Measurements from ENCODE around the gene CC2D2A.
A peak's percentile ranks its signal among the peaks of the same experiment; 100 is the strongest.
"Not testable (repeated sequence)": the region's sequence is repeated elsewhere in the genome, so short reads cannot be mapped to it uniquely, and the experiment has no call there.

CC2D2A gene

GRCh38 chr4:15470128-15470475 is 420 bp downstream of the CC2D2A start:
- no peak for DNase-seq

- DNase-seq = no peak
These were observed 6.7 kb downstream of the CC2D2A start for GRCh38 chr4:15476396-15476795.

GRCh38 chr4:15478724-15479088 is 9.0 kb downstream of the CC2D2A start:
- DNase-seq = no peak

- peak; percentile 47 to 89 for DNase-seq
These were observed 9.6 kb downstream of the CC2D2A start for GRCh38 chr4:15479089-15479912.

- DNase-seq = no peak
These were observed 10.2 kb downstream of the CC2D2A start for GRCh38 chr4:15479913-15480185.

GRCh38 chr4:15481961-15482745 is 12.5 kb downstream of the CC2D2A start:
- no peak for DNase-seq

- no peak for DNase-seq
These were observed 13.2 kb downstream of the CC2D2A start for GRCh38 chr4:15482842-15483241.

GRCh38 chr4:15488136-15488535 is 18.5 kb downstream of the CC2D2A start:
- no peak for DNase-seq

- no peak for DNase-seq
These were observed 19.2 kb downstream of the CC2D2A start for GRCh38 chr4:15488658-15489470.

- DNase-seq = no peak
These were observed 19.9 kb downstream of the CC2D2A start for GRCh38 chr4:15489551-15489950.

- DNase-seq = no peak
These were observed 23.7 kb downstream of the CC2D2A start for GRCh38 chr4:15493411-15493810.

- no peak for DNase-seq
These were observed 25.9 kb downstream of the CC2D2A start for GRCh38 chr4:15495621-15496020.

- no peak for DNase-seq
These were observed 28.7 kb downstream of the CC2D2A start for GRCh38 chr4:15498356-15498755.

- no peak for DNase-seq
These were observed 31.0 kb downstream of the CC2D2A start for GRCh38 chr4:15500701-15501100.

GRCh38 chr4:15501941-15502340 is 32.3 kb downstream of the CC2D2A start:
- DNase-seq = no peak

- DNase-seq = no peak
These were observed 32.7 kb downstream of the CC2D2A start for GRCh38 chr4:15502384-15502783.

GRCh38 chr4:15504041-15504440 is 34.4 kb downstream of the CC2D2A start:
- DNase-seq = no peak

GRCh38 chr4:15506464-15506863 is 36.8 kb downstream of the CC2D2A start:
- DNase-seq = no peak

- DNase-seq = no peak
These were observed 38.0 kb downstream of the CC2D2A start for GRCh38 chr4:15507679-15508078.

GRCh38 chr4:15510961-15511360 is 41.3 kb downstream of the CC2D2A start:
- DNase-seq = no peak

GRCh38 chr4:15513545-15513944 is 43.9 kb downstream of the CC2D2A start:
- DNase-seq = no peak

- DNase-seq = no peak
These were observed 45.4 kb downstream of the CC2D2A start for GRCh38 chr4:15515106-15515505.

- DNase-seq = no peak
These were observed 46.8 kb downstream of the CC2D2A start for GRCh38 chr4:15516494-15516893.

- DNase-seq = not testable (repeated sequence)
These were observed 48.0 kb downstream of the CC2D2A start for GRCh38 chr4:15517681-15518080.

Measured in cerebellar nuclear complex (tissue), 1 donor.